CD14-positive monocyte (primary cell): ENCODE data around the gene KRTAP10-1. TPM values are rescaled to one million over a fixed set of nuclear protein-coding genes. Genes with fewer than 3 reads are reported as not detected.

ENCODE experiments used
- DNase-seq, 3 donors: peaks; one replicate each; pipeline ENCODE4 v3.0.0-alpha.2; 2011 to 2022
- H2AFZ ChIP-seq: 2 replicates; pipeline ENCODE4 v1.6.0; 2012; ENCODE audit warnings: mild to moderate bottlenecking, low read depth, low read length, inconsistent platforms; ENCODE audit not compliant: insufficient read depth, poor library complexity, severe bottlenecking
- H3K27ac ChIP-seq, 2 donors: 1 replicate in 1 of 2; 2 replicates in 1 of 2; pipeline ENCODE4 v1.5.1; 2012 to 2013; ENCODE audit warnings: low read length in 2 of 2, control low read depth in 1 of 2, inconsistent platforms in 1 of 2, low read depth in 1 of 2, mild to moderate bottlenecking in 1 of 2
- H3K27me3 ChIP-seq, 2 donors: one replicate each; pipeline versions ENCODE4 v1.6.0 to v1.6.1; 2011 to 2013; ENCODE audit warnings: low read length in 2 of 2; ENCODE audit not compliant: control insufficient read depth in 2 of 2, insufficient read depth in 2 of 2
- H3K36me3 ChIP-seq, 2 donors: replicated peaks in 1 of 2; 1 replicate in 1 of 2; 2 replicates in 1 of 2; pipeline versions ENCODE4 v1.5.1 to v1.6.1; 2012 to 2013; ENCODE audit warnings: low read length in 2 of 2, control low read depth in 1 of 2, inconsistent platforms in 1 of 2, mild to moderate bottlenecking in 1 of 2; ENCODE audit not compliant: insufficient read depth in 2 of 2, control insufficient read depth in 1 of 2
- H3K4me1 ChIP-seq, 2 donors: 1 replicate in 1 of 2; 2 replicates in 1 of 2; pipeline versions ENCODE4 v1.5.1 to v1.6.1; 2012 to 2013; ENCODE audit warnings: low read length in 2 of 2, control low read depth in 1 of 2, inconsistent platforms in 1 of 2, mild to moderate bottlenecking in 1 of 2, moderate library complexity in 1 of 2; ENCODE audit not compliant: insufficient read depth in 2 of 2, control insufficient read depth in 1 of 2
- H3K4me2 ChIP-seq: replicated peaks from 2 replicates; pipeline ENCODE3; 2012; ENCODE audit warnings: low read length, moderate library complexity, mild to moderate bottlenecking; ENCODE audit not compliant: poor library complexity, severe bottlenecking; ENCODE audit errors: extremely low read depth
- H3K4me3 ChIP-seq, 3 experiments: fragments of 200-600 bp in 1 of 3; sonication (generic) in 1 of 3; replicated peaks in 1 of 3; 1 replicate in 2 of 3; 2 replicates in 1 of 3; pipeline ENCODE4 v1.5.1; 2011 to 2013; ENCODE audit warnings: low read length in 3 of 3, mild to moderate bottlenecking in 3 of 3, control low read depth in 2 of 3, low read depth in 2 of 3, inconsistent platforms in 1 of 3, moderate library complexity in 1 of 3
- H3K79me2 ChIP-seq: 2 replicates; pipeline ENCODE4 v1.6.0; 2012; ENCODE audit warnings: mild to moderate bottlenecking, control low read depth, inconsistent platforms, low read length, moderate library complexity; ENCODE audit not compliant: insufficient read depth
- H3K9ac ChIP-seq: 2 replicates; pipeline ENCODE4 v1.6.0; 2017; ENCODE audit warnings: low read length, mild to moderate bottlenecking; ENCODE audit not compliant: insufficient read depth, poor library complexity, severe bottlenecking
- H3K9me3 ChIP-seq, 2 donors: replicated peaks in 1 of 2; 1 replicate in 1 of 2; 2 replicates in 1 of 2; pipeline versions ENCODE4 v1.5.1 to v1.6.1; 2012 to 2013; ENCODE audit warnings: low read length in 2 of 2, control low read depth in 1 of 2; ENCODE audit not compliant: control insufficient read depth in 1 of 2, insufficient read depth in 1 of 2
- H4K20me1 ChIP-seq: 2 replicates; pipeline ENCODE4 v1.6.0; 2012; ENCODE audit warnings: mild to moderate bottlenecking, low read length, control low read depth, moderate library complexity; ENCODE audit not compliant: insufficient read depth
- H3K27ac Mint-ChIP-seq, 7 donors: one replicate each; pipeline ENCODE4 v1.8.0; 2020; ENCODE audit warnings: mild to moderate bottlenecking in 7 of 7, mixed read lengths in 7 of 7, moderate library complexity in 6 of 7, inconsistent platforms in 2 of 7
- H3K27me3 Mint-ChIP-seq, 3 donors: one replicate each; pipeline ENCODE4 v1.8.0; 2021 to 2022; ENCODE audit warnings: low read depth in 3 of 3, mild to moderate bottlenecking in 3 of 3, mixed read lengths in 3 of 3, moderate library complexity in 3 of 3, inconsistent platforms in 1 of 3
- H3K36me3 Mint-ChIP-seq, 2 donors: one replicate each; pipeline ENCODE4 v1.8.0; 2020; ENCODE audit warnings: mixed read lengths in 2 of 2, inconsistent platforms in 1 of 2, mild to moderate bottlenecking in 1 of 2
- H3K4me1 Mint-ChIP-seq: one replicate; pipeline ENCODE4 v1.8.0; 2020; ENCODE audit warnings: mild to moderate bottlenecking, mixed read lengths
- H3K4me3 Mint-ChIP-seq, 2 donors: one replicate each; pipeline ENCODE4 v1.8.0; 2020; ENCODE audit warnings: mild to moderate bottlenecking in 2 of 2, mixed read lengths in 2 of 2, moderate library complexity in 1 of 2
- H3K9me3 Mint-ChIP-seq, 7 donors: one replicate each; pipeline ENCODE4 v1.8.0; 2020 to 2022; ENCODE audit warnings: mixed read lengths in 7 of 7, mild to moderate bottlenecking in 6 of 7, moderate library complexity in 6 of 7, inconsistent platforms in 2 of 7
- CTCF ChIP-seq: fragments of 200-600 bp; IDR thresholded peaks from one replicate; pipeline ENCODE4 v1.8.0; 2022; ENCODE audit warnings: antibody characterized with exemption, mild to moderate bottlenecking
- WGBS: methylation state at CpG from one replicate; pipeline ENCODE4 v1.1.5; 2013; ENCODE audit warnings: missing lambda C conversion rate; ENCODE audit not compliant: insufficient coverage; 5-methylcytosine and 5-hydroxymethylcytosine counted together
- intact Hi-C, 2 donors: fragments of 100-400 bp; cut with micrococcal nuclease; formaldehyde crosslinking; loops; one replicate each; pipeline versions ENCODE4 v1.15.0 to v1.15.1; 2023
- polyA plus RNA-seq, 3 donors: library from polyadenylated mRNA; depleted of rRNA in 1 of 3; unstranded in 2 of 3; stranded (reverse) in 1 of 3; fragments of 300-500 nt in 2 of 3; fragments of >200 nt in 1 of 3; fragmentation: Illumina TruSeq in 2 of 3; gene quantifications; 1 replicate in 2 of 3; 2 replicates in 1 of 3; pipeline ENCODE4 v1.2.3, GENCODE V29; 2012 to 2021

KRTAP10-1 gene
- polyA plus RNA-seq, 3 donors: not detected

GRCh38 chr21:44509539-44509938, 30.5 kb downstream of the KRTAP10-1 start:
- intact Hi-C loops: loop anchor here in 1 of 2 donors (5.0 kb wide), 1 partner anchor 283 kb away; no protein-coding TSS in a partner anchor
- Histone ChIP-seq H3K79me2 (no peaks in the 10 kb centered on the region), H3K9ac (no peak overlapping the region), H2AFZ (no peak overlapping the region), H3K36me3 (no peaks in the 10 kb centered on the region), H3K27ac (no peak overlapping the region), H4K20me1 (no peaks in the 10 kb centered on the region), H3K4me2 (no peak overlapping the region), H3K4me1 (peaks cover 3 to 13% of the 10 kb centered on the region in 2 donors), H3K9me3 (no peaks in the 10 kb centered on the region), H3K27me3 (peaks cover 0 to 3% of the 10 kb centered on the region in 2 donors), H3K4me3 (no peak overlapping the region)
- H3K4me3 Mint-ChIP-seq: peak overlapping the region in 1 of 2 donors; percentile 33
- no peaks in the 10 kb centered on the region for H3K4me1 Mint-ChIP-seq
- H3K27ac Mint-ChIP-seq: no peak overlapping the region
- H3K9me3 Mint-ChIP-seq: no peaks in the 10 kb centered on the region
- WGBS: 92% methylated on average over 12 of the region's 12 CpGs
- DNase-seq: no peak
- H3K36me3 Mint-ChIP-seq: no peaks in the 10 kb centered on the region
- peaks cover 4 to 15% (median 10%) of the 10 kb centered on the region in 3 donors for H3K27me3 Mint-ChIP-seq
- TF ChIP-seq CTCF: no peak

GRCh38 chr21:44508711-44509445, 31.1 kb downstream of the KRTAP10-1 start:
- Histone ChIP-seq H4K20me1 (no peaks in the 10 kb centered on the region), H3K4me1 (peaks cover 9 to 19% of the 10 kb centered on the region in 2 donors), H3K9ac (no peak overlapping the region), H3K79me2 (no peaks in the 10 kb centered on the region), H3K4me2 (no peak overlapping the region), H3K36me3 (no peaks in the 10 kb centered on the region), H3K9me3 (peaks cover 0 to 4% of the 10 kb centered on the region in 2 donors), H3K4me3 (no peak overlapping the region), H3K27me3 (peaks cover 0 to 3% of the 10 kb centered on the region in 2 donors), H2AFZ (no peak overlapping the region), H3K27ac (no peak overlapping the region)
- no peak overlapping the region for H3K4me3 Mint-ChIP-seq
- TF ChIP-seq CTCF: no peak
- 92% methylated on average over 17 of the region's 30 CpGs for WGBS
- intact Hi-C loops: loop anchor here in 1 of 2 donors (5.0 kb wide), 1 partner anchor 283 kb away; no protein-coding TSS in a partner anchor
- H3K36me3 Mint-ChIP-seq: no peaks in the 10 kb centered on the region
- H3K9me3 Mint-ChIP-seq: peaks cover 0 to 4% (median 3%) of the 10 kb centered on the region in 7 donors
- DNase-seq: no peak
- H3K4me1 Mint-ChIP-seq: peaks cover 4% of the 10 kb centered on the region
- H3K27ac Mint-ChIP-seq: no peak overlapping the region
- peaks cover 4 to 18% (median 10%) of the 10 kb centered on the region in 3 donors for H3K27me3 Mint-ChIP-seq
